Activated gamma-delta T cell treated with anti-CD3 and anti-CD28 coated beads, Interleukin-2, amount 50 U/mL, for 16 hours (primary cell): ENCODE results near the gene LPIN1.
"Not testable (repeated sequence)": the region's sequence is repeated elsewhere in the genome, so short reads cannot be mapped to it uniquely, and the experiment has no call there.

Experiments
- DNase-seq: peaks from one replicate; pipeline ENCODE4 v3.0.0-alpha.2; 2020; ENCODE audit warnings: low read depth

LPIN1 gene

DNA sequence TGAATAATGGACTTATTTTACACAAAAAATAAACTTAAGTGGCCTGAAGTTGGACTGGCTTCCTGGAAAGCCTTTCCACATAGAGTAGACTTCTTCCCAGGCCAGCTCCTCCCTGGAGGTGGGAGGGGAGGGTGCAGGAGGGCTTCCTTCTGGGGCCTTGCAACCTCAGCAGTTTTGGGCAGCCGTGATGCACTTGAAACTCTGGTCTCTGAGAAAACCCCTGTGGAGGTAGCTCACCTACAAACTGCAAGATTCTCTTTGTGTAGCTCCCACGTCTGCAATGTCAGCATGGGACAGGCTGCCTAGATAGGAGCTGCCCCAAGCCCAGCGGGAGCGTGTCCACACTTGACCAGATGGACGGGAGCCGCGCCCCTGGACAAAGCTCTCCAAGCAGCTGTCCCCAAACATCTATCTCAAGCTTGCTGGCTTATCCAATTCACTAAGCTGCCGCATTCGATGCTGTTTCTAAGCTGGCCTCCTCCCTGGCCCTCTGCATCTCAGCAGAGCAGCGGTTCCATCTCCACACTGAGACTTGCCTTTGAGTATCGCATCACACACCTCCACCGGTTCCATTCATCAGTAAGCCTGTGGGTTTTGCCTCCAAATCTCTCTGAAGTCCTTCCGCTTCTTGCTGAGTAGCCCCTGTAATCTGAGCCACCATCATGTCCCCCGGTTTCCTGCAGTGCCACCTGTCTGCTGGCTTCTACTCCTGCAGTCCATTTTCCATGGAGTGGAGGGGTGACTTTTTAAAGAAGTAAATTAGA lies 1.6 kb upstream of the LPIN1 start:
- DNase-seq: no peak

DNA sequence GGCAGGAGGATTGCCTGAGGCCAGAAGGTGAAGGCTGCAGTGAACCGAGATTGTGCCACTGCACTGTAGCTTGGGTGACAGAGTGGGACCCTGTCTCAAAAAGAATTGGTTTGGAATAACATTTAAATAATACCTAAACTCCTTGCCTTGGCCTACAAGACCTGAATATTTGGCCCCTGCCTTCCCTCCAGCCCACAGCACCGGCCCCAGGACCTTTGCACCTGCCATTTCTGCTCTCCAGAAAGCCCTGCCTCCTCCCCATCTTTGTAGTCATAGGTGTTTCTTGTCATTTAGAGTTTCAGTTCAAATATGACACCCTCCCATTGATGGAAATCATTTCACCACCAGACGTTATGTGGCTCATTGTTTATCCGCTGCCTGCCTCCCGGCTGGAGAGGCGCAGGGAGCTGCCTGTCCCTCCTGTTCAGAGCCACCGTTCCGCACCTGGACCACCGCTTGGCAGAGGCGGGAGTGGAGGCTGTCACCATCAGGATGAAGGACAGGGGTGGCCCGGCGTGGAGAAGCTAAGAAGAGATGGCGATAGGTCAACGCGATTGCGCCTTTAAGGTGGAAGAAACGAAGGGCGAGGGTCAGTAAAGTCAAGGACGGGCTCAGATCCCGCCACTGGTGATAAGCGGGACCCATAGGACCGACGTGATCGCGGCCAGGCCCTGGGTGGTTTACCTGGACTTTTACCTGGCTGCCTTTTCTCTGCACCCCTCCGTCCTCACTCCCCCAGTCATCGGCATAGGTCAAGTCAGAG lies 638 bp upstream of the LPIN1 start:
- no peak for DNase-seq

DNA sequence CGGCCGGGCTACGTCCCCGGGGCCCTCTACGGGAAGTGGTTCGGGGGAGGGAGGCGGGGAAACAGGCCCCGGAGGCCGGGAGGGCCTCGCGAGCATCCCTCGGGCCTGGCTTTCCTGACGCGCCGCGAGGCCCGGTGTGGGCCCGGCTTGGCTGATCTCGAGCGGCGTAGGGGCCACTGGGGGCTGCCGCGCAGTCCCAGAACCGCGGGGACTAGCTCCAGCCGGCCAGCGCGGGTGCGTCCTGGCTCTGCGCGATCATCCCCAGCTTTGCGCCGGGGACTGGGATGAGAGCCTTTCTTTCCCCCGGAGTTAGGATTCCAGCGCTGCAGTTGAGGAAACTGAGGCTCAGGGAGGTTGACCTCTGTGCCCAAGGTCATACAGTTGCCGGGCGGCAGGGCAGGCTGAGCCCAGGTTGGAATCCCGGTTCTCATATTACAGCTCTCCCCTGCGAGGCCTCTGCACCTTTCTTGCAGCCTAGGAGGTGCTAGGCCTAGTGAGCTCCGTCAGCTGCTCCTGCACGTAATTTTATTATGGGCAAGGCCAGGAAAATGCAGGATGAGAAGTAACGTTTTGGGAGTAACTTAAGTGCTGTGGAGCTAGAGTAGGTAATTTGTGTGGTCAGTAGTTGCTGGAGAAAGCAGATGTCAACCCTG lies 501 bp downstream of the LPIN1 start:
- no peak for DNase-seq

DNA sequence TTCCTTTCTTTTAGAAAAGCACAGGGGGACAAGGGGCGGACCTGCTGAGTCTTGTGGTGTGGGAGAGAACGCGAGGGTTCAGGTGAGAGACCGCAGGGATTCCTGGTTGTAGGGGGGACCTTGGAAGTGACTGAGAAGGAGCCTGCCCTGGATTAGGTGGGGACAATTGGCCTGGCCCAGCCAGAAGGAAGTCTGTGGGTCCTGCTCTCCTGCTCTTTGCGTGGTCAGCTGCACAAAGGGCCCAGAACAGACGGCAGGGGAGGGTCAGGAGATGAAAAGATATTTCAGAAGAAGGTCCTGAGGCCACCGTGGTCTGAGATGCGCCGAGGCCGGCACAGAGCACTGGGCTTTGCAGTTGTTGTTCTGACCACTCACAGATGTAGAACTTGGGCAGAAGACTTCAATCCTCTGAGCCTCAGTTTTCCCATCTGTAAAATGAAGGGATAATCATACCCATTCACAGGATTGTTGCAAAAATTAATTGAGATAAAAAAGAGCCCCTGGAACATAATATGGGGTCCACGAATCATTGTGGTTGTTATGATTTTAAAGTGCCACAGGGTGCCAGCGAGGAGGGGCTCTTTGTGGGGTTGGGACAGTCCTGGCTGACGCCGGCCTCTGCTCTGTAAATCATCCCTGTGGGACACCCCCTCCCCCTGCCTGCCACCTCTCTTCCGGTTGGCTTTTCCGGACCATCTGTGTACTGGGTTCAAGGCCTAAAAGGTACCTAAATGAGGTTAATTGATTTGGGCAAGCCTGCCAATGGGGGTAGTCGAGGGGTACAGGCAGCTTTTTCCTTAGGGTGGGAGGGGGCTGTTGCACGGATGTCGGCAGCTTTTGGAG lies 1.8 kb downstream of the LPIN1 start:
- DNase-seq: no peak

DNA sequence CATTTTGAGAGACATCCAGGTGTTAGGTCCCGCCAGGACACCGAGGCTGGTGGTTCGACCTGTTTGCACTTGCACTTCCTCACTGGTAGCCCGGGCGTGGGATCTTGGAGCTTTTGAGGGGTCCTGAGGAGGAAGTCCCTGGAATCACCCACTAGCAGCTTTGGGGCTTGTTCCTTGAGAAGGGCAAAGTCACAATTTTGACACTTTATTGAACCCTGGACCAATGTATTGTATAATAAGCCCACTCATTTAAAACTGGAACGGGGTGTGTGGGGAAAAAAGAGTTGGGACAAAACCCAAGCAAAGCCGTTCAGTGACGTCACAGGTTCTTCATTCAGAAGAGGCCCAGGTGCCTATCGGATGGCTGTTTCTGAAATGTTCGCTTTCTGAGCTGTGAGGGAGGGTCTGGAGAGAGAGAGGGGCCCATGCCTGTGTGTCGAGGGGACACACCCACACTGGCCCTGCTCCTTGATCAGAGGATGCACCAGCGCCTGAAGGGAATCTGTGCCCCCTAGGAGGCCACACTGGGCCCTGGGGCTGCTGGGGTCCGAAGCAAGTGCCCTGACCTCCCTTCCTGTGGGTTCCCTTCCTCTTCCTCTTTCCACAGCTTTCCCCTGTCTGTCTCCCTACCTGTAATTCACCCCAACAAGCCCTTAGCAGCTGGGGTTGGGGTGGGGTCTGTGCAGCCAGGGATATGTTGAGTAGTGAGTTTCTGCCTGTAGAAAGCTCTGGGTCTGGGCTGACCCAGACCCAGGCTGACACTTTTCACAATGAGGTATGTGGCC lies 2.6 kb downstream of the LPIN1 start:
- no peak for DNase-seq

DNA sequence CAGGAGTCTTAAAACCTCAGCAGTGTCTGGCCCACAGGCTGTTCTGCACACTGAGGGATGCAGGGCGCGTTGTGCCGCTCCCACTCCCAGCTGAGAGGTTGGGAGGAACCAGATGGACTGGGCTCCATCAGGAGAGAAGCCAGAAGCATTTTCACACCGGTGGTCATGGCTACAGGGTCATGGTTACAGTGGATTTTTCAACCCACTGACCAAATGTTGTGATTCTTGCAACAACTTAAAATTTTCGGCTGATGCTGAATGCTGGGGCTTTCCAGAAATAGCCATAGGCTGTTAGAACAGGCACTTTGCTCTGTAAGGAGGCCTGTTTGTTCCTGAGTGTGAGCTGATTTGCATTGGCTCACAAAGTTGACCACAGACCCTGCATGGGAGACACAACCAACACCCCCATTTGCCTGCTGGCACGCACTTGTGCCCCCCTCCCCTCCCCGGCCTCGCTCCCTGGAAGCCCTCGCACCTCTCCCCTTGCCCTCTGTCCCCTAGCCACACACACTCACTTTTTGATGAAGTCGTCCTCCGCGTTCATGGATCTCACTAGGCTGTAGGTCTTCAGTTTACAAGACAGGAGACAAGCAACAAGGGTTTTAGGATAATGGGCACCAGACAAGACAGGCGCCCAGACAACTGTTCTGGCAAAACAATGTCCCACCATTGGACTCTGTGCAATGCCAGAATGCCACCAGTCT lies 3.4 kb downstream of the LPIN1 start:
- no peak for DNase-seq

DNA sequence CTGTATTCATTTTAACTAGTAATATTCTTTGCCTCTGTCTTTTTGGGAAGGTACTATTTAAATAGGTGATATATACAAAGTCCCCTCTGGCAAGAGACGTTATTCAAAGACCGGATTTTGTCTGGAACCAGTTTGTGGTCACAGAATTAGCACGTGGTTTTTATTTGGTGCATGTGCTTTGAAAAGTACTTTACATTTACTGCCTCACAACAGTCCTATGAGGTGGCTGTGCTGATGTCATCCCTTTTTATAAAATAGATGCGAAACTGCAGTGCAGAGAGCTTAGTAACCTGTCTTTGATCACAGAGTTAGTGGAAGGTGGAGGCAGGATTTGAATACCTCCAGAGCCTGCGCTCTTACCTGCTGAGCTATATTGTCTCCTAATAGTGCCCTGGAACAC lies 4.0 kb downstream of the LPIN1 start:
- no peak for DNase-seq

DNA sequence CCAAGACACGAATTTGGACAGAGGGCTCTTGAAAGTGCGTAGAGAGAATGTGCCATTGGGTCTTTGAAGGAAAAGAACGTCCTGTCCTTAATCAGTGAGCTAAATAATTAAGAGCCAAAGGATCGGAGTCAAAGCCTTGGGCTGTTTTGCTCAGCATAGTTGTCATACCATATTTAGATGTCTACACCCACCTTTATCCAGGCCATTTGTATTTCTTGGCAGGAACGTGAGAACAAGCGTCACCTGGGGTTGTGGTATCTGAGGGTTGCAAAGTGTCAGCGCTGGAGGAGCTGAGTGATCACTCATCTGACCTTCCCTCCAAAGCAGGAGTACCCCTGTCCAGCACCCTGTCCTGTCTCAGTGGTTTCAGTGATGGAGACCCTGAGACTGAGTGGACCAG lies 4.5 kb downstream of the LPIN1 start:
- DNase-seq: no peak

DNA sequence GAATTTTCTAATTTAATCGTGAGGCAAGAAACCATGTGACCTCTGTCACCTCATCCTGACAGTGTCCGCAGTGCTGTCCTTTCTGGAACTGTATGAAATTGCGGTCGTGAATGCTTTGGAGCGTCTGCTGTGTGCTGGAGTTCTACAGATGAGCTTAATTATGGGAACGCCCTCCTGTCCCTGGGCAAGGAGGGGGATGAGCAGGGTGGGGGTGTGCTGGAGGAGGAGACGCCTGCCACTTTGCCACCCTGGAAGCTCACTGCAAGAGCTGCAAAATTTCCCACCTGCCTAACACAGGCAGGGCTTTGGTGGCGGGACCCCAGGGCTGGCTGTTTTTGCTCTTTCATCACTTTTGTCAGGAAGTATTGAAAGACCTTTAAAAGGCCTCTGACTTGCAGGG lies 6.5 kb downstream of the LPIN1 start:
- DNase-seq: no peak

DNA sequence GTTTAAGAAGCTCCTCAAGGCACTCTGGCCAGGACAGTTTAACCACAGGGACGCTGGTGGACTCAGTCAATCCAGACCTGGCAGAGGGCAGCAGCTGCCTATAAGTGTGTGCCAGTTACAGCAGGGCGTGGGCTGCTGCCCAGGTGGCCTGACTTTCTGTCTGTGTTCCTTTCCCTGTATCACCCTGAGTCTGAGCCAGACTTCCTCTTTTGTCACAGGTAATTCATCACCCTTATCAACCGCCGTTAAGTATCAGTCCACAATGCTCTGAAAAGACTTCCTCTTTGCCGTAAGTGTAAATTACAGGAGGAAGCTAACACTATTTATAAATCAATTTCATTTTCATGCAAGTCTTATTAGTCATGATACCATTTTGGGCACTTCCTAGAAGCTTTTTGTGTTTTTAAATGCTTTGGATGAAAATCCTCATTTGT lies 7.0 kb downstream of the LPIN1 start:
- no peak for DNase-seq

DNA sequence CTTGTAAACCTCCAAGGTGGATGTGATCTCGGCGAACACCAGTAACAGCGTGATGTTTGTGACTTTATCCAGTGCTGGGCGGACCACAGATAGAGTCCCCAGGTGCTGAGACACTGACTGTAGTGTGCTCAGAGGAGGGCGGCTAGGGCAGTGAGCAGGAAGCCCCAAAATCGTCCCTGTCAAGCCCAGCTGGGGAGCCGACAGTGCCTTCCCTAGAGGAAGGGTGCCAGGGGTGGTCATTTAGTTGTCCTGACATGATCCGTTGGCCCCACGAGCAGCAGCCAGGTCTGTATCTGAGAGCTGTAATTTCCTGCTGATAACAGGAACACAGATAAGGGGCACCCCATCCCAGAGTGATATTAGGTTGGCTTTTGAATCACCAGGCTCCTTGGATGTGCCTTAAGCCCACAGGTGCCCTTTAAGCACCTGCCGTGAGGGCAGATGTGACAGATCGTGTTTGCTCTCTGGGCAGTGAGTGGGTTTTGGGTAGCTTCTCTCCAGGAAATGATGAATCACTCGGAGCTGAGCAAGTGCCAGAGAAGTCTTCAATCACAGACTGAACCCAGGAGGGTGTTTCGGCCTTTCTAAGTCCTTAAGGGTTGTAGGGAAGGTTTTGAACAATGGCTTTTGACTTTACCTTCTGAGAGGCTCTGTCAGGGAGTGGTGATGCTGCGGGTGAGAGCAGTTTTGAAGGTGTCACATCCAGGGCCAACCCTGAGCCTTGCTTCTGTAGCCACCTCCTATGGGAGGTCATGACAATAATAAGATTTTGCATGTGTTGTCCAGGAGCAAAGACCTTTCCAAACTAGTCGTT lies 7.7 kb downstream of the LPIN1 start:
- peak; percentile 64 for DNase-seq

DNA sequence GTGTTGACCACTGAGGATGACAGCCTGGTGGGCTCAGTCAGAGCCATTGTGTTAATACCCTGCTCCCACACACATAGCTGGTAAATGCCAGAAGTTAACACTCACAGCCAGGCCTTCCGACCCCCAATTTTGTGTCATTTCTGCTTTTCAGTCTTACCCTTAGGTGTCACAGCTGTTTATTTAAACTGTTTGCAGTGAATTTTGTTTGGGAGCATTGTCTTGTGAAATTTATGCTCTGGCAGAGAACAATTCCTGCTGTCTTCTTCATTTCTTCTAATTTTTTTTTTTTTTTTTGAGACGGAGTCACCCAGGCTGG lies 8.2 kb downstream of the LPIN1 start:
- no peak for DNase-seq

DNA sequence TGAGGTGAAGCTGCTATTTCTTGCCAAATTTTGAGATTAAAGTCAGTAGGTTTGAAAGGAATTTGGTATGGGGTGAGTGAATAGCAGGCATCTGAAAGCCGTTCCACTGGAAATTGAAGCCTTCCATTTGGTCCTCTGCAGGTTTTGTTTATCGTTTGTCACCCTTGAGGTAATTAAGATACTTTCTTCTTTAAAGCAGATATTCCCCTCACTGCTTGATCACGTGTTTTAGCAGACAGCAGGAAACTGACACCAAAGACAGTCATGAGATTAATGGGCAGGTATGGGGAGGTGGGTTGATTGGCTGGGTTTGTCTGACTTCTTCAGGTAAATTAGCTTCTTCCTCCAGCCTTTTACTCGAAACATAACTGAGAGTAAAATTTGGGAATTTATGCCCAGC lies 10.7 kb downstream of the LPIN1 start:
- no peak for DNase-seq

DNA sequence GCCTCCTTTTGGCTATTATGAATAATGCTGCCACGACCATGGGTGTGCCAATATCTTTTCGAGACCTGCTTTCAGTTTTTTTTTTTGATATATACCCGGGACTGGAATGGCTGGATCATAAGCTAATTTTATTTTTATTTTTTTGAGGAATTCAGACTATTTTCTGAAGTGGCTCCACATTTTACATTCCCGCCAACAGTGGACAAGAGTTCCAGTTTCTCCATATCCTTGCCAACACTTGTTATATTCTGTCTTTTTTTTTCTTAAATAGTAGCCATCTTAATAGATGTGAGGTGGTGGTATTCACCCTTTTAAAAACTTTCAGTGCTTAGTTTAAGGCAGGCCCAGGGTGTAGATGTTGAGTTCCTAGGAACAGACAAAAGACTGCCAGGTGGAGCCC lies 11.8 kb downstream of the LPIN1 start:
- no peak for DNase-seq

DNA sequence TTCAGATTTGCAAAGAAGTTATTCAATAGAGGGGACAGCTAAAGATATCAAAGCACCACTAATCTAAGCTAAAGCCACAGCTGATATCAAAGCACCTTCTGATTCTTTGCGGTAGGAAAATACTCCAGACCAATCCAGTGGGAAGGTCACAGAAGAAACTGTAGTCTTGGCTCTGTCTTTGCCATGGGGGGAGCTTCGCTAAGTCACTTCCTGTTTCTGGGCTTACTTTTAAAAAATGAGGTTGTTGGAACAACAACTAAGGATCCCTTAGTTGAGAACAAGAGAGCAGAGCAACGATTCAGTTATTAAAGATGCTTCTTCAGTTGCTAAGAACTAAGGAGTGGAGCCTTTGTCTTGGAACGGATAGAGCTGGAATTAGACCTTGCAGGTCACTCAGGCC lies 12.2 kb downstream of the LPIN1 start:
- DNase-seq: no peak

DNA sequence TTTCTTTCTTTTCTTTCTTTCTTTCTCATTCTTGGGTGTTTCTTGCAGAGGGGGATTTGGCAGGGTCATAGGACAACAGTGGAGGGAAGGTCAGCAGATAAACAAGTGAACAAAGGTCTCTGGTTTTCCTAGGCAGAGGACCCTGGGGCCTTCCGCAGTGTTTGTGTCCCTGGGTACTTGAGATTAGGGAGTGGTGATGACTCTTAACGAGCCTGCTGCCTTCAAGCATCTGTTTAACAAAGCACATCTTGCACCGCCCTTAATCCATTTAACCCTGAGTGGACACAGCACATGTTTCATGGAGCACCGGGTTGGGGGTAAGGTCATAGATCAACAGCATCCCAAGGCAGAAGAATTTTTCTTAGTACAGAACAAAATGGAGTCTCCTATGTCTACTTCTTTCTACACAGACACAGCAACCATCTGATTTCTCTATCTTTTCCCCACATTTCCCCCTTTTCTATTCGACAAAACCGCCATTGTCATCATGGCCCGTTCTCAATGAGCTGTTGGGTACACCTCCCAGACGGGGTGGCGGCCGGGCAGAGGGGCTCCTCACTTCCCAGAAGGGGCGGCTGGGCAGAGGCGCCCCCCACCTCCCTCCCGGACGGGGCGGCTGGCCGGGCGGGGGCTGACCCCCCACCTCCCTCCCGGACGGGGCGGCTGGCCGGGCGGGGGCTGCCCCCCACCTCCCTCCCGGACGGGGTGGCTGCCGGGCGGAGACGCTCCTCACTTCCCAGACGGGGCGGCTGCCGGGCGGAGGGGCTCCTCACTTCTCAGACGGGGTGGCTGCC lies 12.9 kb downstream of the LPIN1 start:
- DNase-seq: not testable (repeated sequence)

DNA sequence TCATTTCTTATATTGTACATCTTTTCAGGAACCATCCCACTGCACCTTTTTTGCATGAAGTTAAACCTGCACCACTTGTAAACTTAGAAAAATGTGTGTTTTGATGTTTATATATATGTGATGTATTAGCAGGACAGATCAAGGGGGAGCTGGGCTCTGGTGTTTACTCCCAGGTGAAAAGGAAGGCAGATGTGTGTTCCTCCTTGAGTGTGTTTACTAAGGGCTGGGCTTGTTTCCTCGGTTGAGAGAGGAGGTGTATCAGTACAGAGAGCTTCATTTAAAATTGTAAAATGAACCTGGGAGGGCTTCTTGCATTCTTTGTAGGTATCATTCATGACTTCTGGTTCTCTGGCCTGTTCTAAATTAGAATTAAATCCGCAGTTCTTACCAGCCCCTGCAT lies 14.8 kb downstream of the LPIN1 start:
- no peak for DNase-seq

DNA sequence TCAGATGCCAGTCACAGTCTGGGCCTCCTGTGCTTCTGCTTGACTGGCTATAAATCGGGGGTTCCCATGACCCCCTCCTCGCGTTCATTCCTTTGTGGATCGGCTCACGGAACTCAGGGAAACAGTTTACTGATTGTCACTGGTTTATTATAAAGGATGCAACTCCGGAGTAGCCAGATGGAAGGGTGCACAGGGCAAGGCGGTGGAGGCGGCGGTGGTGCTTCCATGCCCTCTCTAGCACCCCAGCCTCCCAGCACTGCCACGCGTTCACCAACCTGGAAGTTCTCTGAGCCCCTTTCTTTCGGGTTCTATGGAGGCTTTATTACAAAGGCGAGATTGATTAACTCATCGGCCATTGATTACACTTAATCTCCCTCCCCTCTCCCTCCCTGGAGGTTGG lies 15.6 kb downstream of the LPIN1 start:
- no peak for DNase-seq

DNA sequence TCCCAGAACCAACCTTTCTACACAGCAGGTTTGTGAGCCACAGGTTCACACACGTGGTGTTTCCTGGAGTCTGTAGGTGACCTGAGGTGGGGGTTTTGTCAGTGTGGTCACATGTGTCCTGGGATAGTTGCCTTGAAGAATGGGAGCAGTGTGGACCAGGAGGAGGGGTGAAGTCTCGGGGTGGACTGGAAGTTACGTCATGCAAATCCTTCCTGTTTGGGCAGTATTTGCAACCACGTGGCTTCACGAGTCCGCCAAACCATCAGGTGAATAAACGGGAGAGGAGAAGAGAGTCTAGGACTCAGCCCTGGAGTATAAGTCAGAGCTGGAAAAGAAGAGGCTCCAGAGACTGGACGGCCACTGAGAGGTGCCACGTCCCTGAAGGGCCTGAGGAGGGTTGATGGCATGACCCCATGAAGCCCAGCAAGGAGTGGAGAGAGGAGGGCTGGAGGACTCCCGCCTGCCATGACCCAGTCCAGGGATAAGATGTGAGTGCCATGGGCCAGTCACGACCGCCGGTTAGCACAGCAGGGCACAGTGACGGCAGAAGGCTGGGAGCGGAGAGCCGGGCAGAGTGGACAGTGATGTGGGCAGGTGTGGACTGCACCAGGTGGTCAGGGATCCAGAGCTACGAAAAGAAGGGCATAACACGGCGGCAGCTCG lies 16.5 kb downstream of the LPIN1 start:
- no peak for DNase-seq
